ENCODE results near the gene GRB10.
"Not testable (repeated sequence)": the region's sequence is repeated elsewhere in the genome, so short reads cannot be mapped to it uniquely, and the experiment has no call there.

The GRB10 gene

GRCh38 chr7:50565977-50566376, 216.7 kb downstream of the GRB10 start:
- no peak for DNase-seq

- DNase-seq, result no peak
Measured at GRCh38 chr7:50565559-50565916, 217.2 kb downstream of the GRB10 start.

GRCh38 chr7:50564640-50565558, 217.8 kb downstream of the GRB10 start, which contains the start of gene DDC:
TSS of gene DDC (minus strand) at chr7:50565405. CDS start at chr7:50544085, 21,320 bp downstream.
- no peak for DNase-seq

GRCh38 chr7:50564171-50564570, 218.5 kb downstream of the GRB10 start:
- DNase-seq, result no peak

- DNase-seq, result no peak
Measured at GRCh38 chr7:50562136-50562535, 220.6 kb downstream of the GRB10 start.

- DNase-seq, result peak; percentile 92
Measured at GRCh38 chr7:50560865-50561351, 221.8 kb downstream of the GRB10 start.

GRCh38 chr7:50559881-50560280, 222.8 kb downstream of the GRB10 start:
- DNase-seq, result no peak

GRCh38 chr7:50558294-50559053, 224.2 kb downstream of the GRB10 start:
- DNase-seq, result peak; percentile 88

GRCh38 chr7:50557099-50557498, 225.6 kb downstream of the GRB10 start:
- no peak for DNase-seq

GRCh38 chr7:50556247-50556991, 226.3 kb downstream of the GRB10 start:
- no peak for DNase-seq

GRCh38 chr7:50555594-50556140, 227.0 kb downstream of the GRB10 start:
- no peak for DNase-seq

GRCh38 chr7:50554431-50555322, 228.0 kb downstream of the GRB10 start:
- no peak for DNase-seq

- DNase-seq, result no peak
Measured at GRCh38 chr7:50553973-50554372, 228.7 kb downstream of the GRB10 start.

GRCh38 chr7:50552921-50553320, 229.8 kb downstream of the GRB10 start:
- DNase-seq, result no peak

GRCh38 chr7:50552139-50552538, 230.6 kb downstream of the GRB10 start:
- DNase-seq, result peak; percentile 93

- not testable (repeated sequence) for DNase-seq
Measured at GRCh38 chr7:50545613-50546012, 237.1 kb downstream of the GRB10 start.

- DNase-seq, result no peak
Measured at GRCh38 chr7:50544992-50545391, 237.7 kb downstream of the GRB10 start.

GRCh38 chr7:50543776-50544442, 238.8 kb downstream of the GRB10 start:
- DNase-seq, result no peak

GRCh38 chr7:50542132-50542531, 240.6 kb downstream of the GRB10 start:
- no peak for DNase-seq

GRCh38 chr7:50540785-50541579, 241.7 kb downstream of the GRB10 start:
- DNase-seq, result no peak

Measured in COR-L47 (cell line).